GM12874 (cell line): ENCODE data around the gene KISS1R.

Experiments used
- TF ChIP-seq, protein P1 (sequence below): IDR thresholded peaks from 2 replicates; pipeline ENCODE4 v1.5.1; 2011; ENCODE audit warnings: low read depth, mild to moderate bottlenecking, control low read depth, low read length, moderate library complexity; ENCODE audit not compliant: insufficient read depth

Gene KISS1R

DNA sequence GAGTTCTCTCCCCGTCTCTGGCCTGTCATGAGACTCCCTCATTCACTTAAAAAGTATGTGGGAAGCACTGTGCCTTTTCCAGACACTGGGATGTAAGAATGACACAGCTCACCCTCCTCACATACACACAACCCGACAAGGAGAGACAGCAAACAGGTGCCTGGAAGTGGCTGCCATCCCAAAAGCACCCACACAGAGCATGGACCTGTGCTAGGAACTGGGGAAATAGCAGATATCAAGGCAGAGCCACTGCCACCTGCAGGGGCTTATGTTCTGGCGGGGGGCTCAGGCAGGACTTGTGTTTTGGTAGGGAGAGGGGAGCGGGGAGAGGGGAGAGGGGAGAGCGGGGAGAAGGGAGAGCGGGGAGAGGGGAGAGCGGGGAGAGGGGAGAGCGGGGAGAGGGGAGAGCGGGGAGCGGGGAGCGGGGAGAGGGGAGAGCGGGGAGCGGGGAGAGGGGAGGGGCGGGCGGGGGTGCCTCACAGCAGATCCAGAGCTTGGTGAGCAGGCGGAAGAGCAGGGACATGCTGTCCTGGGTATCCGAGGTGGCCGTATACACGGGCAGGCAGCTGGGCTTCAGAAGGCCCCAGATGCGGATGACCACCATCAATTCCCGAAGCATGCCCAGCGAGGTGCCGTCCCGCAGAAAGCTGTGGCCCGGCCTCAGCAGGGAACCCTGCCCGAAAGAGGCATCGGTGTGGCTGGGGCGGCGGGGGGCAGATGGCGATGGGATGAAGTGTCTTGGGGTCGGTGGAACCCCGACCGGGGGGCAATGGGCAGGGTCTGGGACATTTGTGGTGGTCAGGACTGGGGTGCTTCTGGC, 45.5 kb upstream of the KISS1R start:
- TF ChIP-seq, protein P1, sequence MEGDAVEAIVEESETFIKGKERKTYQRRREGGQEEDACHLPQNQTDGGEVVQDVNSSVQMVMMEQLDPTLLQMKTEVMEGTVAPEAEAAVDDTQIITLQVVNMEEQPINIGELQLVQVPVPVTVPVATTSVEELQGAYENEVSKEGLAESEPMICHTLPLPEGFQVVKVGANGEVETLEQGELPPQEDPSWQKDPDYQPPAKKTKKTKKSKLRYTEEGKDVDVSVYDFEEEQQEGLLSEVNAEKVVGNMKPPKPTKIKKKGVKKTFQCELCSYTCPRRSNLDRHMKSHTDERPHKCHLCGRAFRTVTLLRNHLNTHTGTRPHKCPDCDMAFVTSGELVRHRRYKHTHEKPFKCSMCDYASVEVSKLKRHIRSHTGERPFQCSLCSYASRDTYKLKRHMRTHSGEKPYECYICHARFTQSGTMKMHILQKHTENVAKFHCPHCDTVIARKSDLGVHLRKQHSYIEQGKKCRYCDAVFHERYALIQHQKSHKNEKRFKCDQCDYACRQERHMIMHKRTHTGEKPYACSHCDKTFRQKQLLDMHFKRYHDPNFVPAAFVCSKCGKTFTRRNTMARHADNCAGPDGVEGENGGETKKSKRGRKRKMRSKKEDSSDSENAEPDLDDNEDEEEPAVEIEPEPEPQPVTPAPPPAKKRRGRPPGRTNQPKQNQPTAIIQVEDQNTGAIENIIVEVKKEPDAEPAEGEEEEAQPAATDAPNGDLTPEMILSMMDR: no peak

DNA sequence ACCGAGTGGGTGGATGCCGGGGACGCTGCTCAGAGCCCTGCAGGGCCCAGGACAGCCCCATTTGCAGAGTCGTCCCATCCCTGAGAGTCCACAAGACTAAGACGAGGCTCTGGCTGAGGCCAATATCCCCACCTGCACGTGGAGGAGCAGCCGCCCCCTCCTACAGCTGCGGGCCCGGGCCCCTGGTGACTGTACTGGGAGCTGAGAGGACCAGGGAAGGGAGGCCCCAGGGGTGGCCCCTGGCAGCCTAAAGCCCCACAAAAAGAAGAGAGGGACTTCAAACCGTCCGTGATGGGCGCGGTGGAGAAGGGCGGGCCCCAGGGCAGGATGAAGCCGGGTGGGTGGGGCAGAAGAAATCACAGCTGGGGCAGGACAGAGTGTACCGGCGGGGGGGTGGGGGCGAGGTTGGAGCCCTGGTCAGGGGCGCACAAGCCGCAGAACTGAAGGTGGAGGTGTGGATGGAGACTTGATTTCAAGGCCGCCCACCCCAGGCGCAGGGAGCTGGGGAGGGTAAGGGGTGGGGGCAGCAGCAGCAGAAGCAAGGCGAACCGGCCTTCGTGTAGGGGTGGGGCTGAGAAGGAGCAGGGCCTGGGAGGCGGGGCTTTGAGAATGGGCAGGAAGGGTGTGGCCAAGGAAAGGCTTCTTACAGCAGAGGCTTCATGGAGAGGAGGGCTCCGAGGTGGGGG, 44.7 kb upstream of the KISS1R start:
- TF ChIP-seq, protein P1: no peak

DNA sequence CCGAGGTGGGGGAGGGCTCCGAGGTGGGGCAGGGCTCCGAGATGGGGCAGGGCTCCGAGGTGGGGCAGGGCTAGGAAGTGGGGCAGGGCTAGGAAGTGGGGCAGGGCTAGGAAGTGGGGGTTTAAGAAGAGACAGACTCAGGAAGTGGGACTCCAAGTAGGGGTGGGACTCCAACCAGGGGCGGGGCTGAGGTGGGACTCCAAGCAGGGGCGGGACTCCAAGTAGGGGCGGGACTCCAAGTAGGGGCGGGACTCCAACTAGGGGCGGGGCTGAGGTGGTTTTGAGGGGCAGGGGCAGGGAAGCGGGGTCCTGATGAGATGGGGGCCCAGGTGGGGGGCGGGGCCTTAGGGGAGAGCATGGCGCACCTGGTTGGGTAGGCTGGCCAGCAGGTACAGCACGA, 44.0 kb upstream of the KISS1R start:
- TF ChIP-seq, protein P1: no peak

DNA sequence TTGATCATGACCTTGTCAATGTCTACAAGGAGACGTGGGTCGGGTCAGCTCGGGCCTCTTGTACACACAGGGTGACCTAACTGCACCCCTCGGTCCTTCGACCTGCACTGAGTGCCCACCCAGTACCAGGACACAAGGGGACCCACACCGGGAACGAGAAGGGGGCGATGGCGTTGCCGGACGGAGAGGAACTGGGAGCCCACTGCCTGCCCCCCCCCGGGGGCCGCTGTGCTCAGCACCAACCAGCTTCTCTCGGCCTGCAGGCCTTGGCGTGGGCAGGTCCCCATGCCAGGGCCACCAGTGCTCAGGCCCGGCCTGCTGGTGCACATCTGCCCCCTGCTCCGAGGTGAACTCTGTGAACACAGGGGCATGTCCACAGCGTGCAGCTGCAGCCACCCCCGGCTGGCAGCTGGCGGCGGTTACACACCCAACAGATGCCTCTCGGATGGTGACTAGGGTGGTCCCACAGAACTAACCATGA, 43.5 kb upstream of the KISS1R start:
- TF ChIP-seq, protein P1: no peak

DNA sequence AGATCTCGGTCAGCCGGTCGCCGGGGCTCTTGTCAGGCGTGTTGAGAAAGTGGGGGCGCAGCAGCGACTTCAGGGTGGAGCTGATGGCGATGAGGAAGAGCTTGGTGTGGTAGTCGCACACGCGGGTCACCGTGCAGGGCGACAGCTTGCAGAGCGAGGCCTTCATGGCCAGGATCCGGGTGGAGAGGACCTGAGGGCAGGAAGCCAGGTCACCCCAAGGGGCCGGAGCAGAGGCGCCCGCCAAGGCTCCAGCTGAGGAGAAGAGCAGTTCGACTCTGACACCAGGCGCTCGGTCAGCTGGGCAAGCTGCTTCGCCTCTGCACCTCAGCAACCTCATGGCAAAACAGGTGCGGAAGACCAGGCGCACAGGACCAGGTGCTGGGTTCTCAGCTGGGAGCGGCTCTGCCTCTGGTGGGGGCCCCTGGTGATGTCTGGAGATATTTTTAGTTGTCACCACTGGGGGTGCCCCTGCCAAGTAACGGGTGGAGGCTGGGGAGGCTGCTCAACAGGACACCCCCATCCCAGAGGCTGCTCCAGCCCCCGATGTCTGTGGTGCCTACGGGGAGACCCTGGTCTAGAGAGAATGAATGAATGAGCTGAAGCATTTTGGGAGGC, 41.8 kb upstream of the KISS1R start:
- TF ChIP-seq, protein P1: no peak

DNA sequence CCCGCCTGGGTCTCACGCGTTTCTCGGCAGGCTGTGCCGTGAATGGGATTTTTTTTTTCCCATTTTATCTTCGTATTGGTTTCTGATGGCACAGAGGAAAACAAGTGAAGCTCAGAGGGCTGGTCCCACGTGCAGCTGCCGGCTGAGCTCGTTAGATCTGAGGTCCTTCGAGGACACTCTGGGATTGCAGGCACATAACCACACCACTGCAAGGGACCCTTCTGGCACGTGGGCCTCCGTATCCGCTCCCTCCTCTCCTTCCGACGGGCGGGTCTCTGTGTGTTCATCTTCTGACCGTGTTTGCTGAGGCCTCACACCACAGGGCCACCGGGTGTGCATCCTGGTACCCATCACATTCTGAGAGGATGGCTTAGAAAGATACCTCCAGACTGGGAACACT, 41.0 kb upstream of the KISS1R start:
- TF ChIP-seq, protein P1: no peak

DNA sequence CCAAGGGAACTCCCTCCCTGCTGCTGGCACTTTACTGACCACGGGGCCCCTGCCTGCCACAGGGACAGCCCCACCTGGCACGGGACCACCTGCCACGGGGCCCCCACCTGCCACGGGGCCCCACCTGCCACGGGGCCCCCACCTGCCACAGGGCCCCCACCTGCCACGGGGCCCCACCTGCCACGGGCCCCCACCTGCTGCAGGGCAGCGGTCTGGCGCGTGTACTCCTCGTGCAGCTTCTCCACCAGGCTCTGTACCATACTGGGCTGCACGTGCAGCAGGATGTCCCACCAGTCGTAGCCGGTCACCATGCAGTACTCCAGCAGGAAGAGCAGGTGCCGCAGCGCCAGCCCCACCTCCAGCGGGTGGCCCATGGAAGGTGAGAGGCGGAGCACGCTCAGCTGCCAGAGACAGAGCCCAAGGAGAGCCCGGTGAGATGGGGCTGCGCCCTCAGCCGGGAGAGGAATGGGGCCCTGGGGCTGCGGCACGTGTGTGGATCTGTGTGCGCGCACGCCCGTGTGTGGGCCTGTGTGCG, 40.3 kb upstream of the KISS1R start:
- TF ChIP-seq, protein P1: no peak
